Activated CD4-positive, alpha-beta T cell treated with anti-CD3 and anti-CD28 coated beads, Interleukin-2, Interleukin-6, amounts not matched to agents 100 ng/mL and 50 ng/mL, durations not matched to agents 16 hours and 8 hours (primary cell): ENCODE data around the gene SLC35A1.

ENCODE experiments used
- DNase-seq: peaks from one replicate; pipeline ENCODE4 v3.0.0-alpha.2; 2020

The SLC35A1 gene

DNA sequence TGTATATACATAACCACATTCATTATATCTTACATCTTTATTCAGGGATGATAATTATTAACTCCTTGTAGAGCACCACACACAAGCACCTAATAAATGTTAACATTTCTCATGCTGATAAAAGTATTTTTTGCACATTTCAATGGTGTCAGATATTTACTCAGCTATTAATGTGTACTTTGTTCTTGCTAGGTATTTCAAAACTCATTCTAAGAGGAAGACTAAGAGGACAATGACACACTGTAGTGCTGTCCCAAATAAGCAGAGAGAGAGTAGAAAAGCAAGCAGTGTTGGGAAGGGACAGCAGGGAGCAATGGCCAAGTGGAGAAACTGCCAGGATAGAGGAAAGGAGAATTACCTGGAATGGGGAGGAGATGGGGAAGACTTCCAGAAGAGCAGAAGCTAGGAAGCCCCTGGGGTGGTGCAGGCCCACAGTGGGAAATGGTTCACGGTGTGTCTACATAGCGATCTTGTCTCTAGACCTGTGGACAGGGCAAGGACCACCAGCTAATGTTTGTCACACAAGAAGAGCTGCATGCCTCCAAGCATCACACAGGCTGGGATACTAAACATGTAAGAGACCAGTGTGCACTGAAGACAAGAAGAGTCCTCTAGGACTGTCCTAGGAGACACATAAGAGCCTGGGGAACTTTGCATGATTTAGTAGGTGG is 61.7 kb downstream of the SLC35A1 start:
- no peak for DNase-seq

DNA sequence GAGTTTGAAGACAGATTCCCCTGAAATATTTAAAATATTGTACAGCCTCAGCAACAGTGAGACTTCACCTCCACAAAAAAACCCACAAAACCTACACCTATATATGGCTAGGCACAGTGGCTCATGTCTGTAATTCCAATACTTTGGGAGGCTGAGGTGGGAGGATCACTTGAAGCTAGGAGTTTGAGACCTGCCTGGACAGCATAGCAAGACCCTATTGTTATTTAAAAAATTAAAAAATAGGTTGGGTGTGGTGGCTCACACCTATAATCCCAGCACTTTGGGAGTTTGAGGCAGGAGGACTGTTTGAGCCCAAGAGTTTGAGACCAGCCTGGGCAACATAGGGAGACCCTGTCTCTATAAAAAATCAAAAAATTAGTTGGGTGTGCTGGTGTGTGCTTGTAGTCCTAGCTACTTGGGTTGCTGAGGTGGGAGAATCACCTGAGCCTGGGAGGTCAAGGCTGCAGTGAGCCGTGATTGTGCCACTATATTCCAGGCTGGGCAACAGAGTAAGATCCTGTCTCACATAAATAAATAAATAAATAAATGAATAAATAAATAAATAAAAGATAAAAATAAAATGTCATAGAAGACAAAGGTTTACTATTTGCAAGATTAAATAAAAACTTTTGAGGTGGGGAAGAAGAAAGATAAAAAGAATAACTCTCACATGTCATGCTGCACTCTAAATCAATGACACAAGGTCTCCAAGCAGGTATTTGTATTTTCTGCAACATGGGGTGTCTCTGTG is 65.9 kb downstream of the SLC35A1 start:
- DNase-seq = no peak

DNA sequence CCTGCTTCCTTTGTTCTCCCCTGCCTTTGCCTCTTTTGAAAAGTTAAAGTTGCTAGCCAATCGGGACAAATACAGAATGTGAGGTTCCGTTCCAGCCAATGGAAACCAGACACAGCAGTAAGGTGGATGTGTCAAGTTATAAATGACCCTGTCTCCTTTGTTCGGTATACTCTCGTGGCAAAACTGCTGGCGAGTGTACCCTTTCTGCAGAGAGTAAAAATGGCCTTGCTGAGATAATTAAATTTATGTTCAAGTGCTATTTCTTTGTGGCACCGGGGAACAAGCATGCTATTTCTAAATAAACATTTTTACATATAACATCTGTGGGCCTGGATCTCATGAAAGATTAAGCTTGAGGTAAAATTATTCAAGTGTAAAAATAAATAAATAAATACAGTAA is 66.8 kb downstream of the SLC35A1 start:
- no peak for DNase-seq

DNA sequence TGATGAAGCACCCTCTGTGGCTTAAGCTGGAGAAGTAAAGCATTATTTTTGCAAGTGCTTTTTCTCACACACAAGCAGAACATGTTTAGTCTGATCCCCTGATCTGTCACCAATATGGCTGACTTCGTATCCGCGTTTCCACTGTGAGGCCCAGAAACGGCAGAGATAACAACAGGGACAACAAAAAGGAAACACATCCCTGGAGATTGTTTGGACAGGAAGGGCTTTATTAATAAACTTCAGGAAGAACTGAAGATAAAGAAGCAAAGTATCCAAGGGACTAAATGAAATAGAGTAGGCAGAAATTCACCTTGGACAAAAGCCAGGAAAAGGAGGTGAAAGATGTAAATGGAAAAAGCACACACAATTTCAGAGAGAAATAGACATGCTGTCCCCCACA is 67.8 kb downstream of the SLC35A1 start:
- DNase-seq = no peak

DNA sequence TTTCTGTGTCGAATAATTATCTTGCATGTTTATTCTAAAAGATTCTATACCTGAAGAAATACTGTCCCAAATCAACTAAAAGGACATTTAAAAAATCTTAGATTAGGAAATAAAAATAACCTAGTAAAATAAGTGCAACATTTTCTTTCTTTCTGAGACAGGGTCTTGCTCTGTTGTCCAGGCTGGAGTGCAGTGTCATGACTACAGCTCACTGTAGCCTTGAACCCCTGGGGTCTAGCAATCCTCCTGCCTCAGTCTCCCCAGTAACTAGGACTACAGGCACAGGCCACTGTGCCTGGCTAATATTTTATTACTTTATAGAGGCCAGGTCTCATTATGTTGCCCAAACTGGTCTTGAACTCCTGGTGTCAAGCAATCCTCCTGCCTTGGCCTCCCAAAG is 68.3 kb downstream of the SLC35A1 start:
- DNase-seq = no peak

DNA sequence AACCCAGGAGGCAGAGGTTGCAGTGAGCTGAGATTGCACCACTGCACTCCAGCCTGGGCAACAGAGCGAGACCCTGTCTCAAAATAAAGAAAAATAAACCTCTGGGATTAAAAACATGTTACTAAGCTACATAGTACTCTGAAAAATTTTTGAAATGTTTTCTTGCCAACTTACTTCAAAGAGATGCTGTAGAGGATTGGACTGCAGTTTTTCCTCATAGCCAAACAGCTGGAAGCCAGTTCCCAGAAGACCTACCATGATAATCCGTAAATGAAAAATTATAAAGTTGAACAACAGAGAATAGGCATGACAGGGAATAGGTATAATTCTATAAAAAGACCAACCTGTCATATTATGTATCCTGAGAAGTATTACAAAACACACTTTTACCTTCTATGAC is 69.0 kb downstream of the SLC35A1 start:
- no peak for DNase-seq

DNA sequence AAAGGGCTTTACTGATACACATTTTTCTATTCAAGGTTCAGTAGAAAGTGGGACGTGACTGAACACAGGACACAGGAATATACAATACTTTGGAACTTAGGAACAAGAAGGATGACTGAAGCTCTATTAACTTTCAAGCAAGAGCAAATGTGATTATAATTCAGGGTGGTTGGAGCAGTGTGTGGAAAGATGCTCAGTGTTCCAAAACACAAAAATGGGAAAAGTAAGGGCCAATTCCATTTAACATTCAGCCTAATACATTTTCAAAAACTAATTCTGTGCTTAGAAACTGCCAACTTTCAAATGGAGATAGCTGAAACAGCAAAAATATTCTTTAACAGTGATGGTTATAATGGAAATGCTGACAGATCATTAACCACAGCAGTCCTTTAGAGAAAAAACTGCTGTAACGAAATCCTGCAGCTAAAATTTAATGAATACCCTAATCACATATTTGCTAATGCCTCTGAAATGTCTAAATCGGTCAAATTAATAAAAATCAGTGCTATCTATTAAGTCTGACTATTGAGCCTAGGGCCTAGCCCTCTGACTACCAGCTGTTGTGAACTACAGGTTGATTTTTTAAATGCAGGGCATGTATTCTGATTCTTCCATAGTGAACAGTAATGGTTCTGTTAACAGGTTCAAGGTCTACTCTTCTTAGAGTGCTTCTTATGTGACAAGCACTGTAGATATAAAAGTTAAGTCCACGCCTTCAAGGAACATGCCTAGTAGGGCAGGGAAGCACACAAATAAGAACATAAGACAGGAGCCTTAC is 71.1 kb downstream of the SLC35A1 start:
- DNase-seq = no peak

DNA sequence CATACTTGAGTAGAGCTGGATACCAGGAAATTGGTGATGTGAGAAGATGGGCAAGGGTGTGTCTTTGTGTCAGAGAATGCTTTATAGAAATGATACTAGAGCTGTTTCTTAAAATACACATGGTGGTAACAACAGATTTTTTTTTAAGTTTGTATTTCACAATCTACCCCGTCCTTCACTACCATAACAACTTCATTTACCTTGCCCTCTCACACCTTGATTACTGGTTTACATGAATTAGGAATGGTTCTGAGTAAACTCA is 71.6 kb downstream of the SLC35A1 start:
- DNase-seq = no peak

DNA sequence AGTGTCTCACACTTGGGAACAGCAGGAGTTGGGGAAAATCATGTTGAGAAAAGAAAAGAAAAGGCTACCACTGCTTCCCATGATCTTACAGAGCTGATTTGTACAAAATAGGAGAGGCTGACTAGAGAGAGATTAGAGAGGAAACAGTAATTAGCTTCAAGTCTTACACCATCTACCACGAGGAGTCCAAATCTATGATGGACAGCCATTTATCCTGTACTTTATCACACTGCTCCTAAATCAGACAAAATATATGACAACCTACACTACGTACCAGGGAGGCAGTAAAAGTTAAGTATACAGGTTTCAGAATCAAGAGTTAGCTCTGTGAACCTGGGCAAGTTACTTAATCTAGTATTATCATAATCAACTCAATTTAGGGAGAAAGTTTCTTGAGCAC is 79.0 kb downstream of the SLC35A1 start:
- no peak for DNase-seq

DNA sequence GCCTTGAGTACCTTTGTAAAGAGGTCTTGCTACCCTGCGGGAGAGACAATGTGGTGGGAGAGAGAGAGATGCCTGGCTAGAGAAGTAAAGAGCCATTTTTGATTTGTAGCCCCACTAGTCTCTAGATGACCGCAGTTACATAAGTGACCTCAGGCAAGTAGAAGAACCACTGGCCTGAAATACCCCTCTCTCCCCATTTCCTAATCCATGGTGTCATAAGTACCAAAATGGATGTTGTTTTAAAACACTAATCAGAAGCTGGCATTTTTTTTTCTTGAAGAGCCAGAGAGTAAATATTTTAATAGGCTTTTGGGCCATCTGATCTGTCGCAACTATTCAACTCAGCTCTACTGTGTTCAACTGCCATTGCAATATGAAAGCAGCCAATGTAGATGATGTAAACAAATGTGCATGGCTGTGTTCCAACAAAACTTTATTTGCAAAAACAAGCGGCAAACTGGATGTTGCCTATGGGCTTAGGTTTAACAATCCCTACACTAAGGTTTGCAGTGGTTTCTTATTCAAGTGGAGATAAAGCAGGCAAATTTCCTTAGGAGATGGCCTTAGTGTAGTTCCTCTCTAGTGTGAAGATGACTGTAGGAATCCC is 80.5 kb downstream of the SLC35A1 start:
- no peak for DNase-seq

DNA sequence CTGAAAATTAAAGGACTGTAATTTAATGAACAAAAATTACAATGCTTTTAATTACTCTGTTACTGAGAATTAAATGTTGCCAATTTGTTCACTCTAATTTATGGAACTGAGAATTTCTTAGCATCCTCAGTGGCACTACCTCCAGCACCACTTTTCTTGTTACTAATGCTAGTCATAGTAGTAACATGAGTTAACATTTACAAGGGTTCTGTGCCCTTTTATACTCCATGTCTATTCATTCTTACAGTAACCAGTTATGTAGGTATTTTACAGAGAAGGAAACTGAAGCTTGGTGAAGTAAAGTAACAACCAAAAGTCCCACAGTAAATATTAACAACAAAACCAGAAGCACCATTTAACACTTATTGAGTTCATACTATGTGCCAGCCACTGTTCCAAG is 82.7 kb downstream of the SLC35A1 start:
- DNase-seq = no peak

DNA sequence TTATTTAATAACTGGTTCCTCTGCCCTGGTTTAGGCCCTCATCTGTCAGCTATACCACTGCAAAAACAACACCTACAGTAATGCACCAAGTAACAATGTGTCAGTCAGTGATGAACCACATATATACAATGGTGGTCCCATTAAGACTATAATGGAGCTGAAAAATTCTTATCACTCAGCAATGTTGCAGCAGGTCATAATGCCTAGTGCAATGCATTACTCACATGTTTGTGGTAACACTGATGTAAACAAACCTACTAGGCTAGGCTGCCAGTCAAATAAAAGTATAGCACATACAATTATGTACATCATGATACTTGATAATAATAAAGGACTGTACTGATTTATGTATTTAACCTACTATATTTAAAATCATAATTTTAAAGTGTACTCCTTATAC is 85.7 kb downstream of the SLC35A1 start:
- DNase-seq = no peak

DNA sequence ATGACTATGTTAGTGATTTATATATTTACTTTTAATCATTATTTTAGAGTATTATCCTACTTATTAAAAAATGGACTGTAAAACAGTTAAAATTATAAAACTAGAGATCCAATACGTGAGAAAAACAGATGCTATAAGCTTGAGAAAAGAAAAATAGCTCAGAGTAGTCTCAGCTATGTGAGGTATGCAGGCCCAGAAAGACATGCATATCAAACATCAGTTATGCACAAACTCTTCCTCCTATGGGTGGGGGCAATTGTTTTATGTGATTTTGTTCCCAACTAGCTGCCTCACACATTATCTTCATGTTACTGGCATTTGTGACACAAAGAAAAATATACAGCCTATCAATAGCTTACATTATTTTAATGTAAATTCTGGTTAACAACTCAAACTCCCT is 88.2 kb downstream of the SLC35A1 start:
- DNase-seq = no peak
